Fibroblast of the aortic adventitia (primary cell): ENCODE measurements around the gene PVR. TPM values are rescaled to one million over a fixed set of nuclear protein-coding genes. Genes with fewer than 3 reads are reported as not detected.
A peak's percentile ranks its signal among the peaks of the same experiment; 100 is the strongest.

Experiments used
- DNase-seq: peaks from one replicate; pipeline ENCODE4 v3.0.0-alpha.2; 2010; ENCODE audit warnings: low read depth
- H3K4me3 ChIP-seq: 2 replicates; pipeline ENCODE4 v1.5.1; 2011; ENCODE audit warnings: low read depth, mild to moderate bottlenecking, control low read depth, low read length, moderate library complexity
- CTCF ChIP-seq: IDR thresholded peaks from 2 replicates; pipeline ENCODE4 v1.5.1; 2011; ENCODE audit warnings: mild to moderate bottlenecking, low read length, control low read depth, inconsistent platforms; ENCODE audit not compliant: insufficient read depth
- total RNA-seq: library from RNA; depleted of rRNA; stranded (reverse); fragments of >200 nt; gene quantifications from 2 replicates; pipeline ENCODE4 v1.2.3, GENCODE V29; 2012; ENCODE audit warnings: low replicate concordance

PVR gene
- total RNA-seq, 1 donor = 31.5 TPM

- TF ChIP-seq CTCF = no peak
- peak overlapping the region; percentile 91 for H3K4me3 ChIP-seq
- peak; percentile 44 for DNase-seq
Observed at GRCh38 chr19:44644402-44645016, 799 bp downstream of the PVR start.

- DNase-seq = no peak
- peak overlapping the region; percentile 55 for H3K4me3 ChIP-seq
Observed at GRCh38 chr19:44645407-44646048, 1.8 kb downstream of the PVR start.

DNA sequence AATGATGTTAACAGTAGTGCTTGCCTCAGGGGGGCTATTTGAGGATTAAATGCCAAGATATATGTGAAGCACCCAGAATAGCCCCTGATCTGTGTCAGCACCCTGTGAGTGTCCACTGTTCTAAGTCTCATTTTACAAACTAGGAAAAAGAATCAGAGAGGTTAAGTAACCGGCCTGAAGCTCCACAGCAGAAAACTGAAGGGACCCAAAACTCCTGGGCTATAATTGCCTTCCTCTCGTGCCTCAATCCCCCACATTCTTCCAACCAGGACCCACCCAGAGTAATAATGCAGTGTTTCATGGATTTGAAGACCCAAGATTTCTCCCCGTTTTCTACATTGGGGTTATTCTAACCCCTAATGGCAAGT lies 2.3 kb downstream of the PVR start:
- TF ChIP-seq CTCF = no peak
- no peak for DNase-seq
- H3K4me3 ChIP-seq = peak overlapping the region; percentile 31

More at GRCh38 chr19:44645407-44646048, 1.8 kb downstream of the PVR start:
- TF ChIP-seq CTCF = no peak

GRCh38 chr19:44647144-44647543 lies 3.4 kb downstream of the PVR start:
- no peak overlapping the region for H3K4me3 ChIP-seq
- DNase-seq = no peak
- TF ChIP-seq CTCF = no peak

GRCh38 chr19:44648631-44649251 lies 5.0 kb downstream of the PVR start:
- no peak overlapping the region for H3K4me3 ChIP-seq
- TF ChIP-seq CTCF = no peak
- peak; percentile 80 for DNase-seq

- no peak for TF ChIP-seq CTCF
- no peak overlapping the region for H3K4me3 ChIP-seq
- no peak for DNase-seq
Observed at GRCh38 chr19:44649578-44650145, 6.0 kb downstream of the PVR start.
